Activated CD8-positive, alpha-beta memory T cell treated with anti-CD3 and anti-CD28 coated beads, Interleukin-2, amount 50 U/mL, for 48 hours (primary cell): ENCODE results near the gene MB.
"Not testable (repeated sequence)": the region's sequence is repeated elsewhere in the genome, so short reads cannot be mapped to it uniquely, and the experiment has no call there.

Experiments
- DNase-seq: peaks from one replicate; pipeline ENCODE4 v3.0.0-alpha.2; 2020

The MB gene

DNA sequence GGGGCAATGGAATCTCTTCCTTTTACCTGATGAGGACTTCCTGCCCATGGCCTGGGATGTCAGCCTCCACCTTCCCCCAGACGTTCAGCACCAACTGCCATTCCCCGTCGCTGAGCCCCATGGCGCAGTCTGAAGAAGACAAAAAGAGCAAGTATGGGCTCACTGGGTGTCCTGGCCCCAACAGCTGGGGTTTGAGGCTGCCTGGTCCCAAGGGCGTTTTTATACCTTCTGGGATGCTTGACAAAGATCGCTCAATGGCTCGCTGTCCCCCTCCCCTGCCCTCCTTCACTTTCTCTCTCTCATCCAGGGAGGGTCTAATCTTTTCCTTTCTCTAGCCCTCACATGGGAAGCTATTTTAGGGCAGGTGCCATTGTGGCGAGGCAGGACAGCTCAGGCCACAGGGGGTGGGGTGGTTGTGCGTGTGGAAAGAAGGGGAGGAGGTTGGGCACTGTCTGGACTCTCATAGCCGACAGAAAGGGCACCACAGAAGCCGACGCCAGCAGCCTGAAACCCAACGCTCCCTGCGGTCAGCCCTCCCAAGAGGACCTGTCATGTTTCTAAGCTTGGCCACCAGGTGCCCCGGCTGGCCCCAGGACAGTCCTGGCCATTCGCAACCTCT is at the start of gene MB:
TSS of gene MB (minus strand) at position 193 of the 619 bp plus-strand sequence. CDS start at position 121, 72 bp downstream.
- no peak for DNase-seq

DNA sequence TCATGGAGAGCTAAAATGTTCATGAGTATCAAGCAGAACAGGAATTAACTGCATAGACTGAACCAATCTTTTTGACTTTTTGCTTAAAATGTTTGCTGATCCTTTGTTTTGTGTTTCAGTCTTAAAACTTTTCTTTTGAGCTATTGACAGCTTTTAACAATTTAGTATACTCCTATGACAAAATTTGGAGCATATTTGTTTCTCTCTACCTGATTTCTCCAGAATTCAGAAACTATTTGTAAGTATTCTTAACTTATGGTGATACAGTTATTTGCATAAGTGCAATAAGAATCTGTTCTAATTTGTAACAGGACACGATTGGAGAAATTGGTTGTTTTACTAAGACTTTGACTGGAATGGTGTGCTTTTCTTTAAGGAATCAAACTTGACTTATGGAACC is 49.6 kb upstream of the MB start:
- not testable (repeated sequence) for DNase-seq

DNA sequence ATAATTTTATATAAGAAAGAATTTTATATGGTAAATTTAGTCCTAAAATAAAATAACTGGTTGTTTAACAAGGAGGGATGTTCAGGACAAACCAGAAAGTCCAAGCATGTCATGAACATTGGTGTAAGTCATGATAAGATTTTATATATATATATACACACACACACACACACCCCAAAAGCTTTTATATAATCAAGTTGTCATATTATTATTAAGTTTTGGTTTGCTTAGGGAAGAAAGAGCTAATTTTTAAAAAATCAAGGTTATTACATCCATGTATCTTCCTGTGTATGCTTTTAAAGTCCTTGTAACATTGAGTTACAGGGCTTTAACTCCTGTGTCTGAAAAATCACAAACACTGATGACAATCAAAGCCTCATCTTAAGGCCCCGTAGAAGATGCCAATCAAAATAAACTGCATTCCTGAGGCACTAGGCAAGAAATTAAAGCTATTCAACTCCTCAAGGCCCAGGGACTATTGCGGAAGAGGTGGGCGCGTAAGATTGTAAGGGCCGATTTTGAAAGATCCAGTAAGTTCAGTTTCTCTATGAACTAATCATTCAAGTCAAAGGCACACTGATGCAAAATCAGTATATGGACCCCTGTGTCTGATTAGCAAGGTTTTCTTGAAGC is 47.9 kb upstream of the MB start:
- DNase-seq: no peak

DNA sequence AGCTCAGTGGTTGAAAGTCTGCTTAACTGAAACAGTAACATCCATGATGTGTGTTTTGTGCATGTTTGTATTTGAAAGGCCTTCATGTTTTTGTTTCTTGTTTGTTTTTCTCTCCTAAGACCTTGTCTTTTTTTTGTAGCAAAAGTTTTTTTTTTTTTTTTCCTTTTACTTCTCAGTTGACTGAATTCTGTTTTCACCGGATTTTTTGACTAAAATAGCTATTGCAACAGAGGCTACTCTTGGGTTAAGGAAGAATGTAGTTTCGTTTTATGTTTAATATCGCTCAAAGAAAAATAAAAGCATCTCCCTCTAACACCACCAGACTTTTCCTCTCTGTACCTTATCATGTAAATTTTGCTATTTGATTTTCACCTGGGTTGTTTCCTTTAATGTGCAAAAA is 46.2 kb upstream of the MB start:
- no peak for DNase-seq

DNA sequence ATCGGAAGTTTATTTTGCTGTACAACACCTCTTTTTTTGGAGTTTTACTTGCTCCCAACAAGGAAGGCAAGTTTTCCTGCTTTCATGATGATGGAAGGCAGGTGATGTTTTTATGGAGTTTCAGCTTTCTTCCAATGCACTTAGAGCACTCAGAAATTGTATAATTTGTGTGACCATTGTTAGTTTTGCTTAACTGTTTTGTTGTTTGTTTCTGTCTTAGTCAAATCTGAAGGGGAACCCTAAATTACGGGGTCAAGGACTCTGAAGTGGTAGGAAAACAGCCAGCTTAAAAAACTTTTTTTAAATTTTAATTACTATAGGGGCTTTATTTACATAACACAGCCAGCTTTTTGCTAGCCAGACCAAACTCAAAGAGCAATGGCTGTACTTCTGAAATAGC is 45.8 kb upstream of the MB start:
- DNase-seq: no peak

DNA sequence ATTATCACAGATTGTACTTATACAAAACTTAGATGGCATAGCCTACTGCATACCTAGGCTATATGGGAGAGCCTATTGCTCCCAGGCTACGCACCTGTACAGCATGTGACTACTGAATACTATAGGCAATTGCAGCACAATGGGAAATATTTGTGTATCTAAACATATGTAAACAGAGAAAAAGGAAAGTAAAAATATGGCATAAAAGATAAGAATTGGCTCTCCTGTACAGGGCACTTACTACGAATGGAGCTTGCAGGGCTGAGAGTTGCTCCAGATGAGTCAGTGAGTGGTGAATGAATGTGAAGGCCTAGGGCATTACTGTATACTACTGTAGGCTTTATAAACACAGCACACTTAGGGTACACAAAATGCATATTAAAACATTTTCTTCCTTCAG is 44.3 kb upstream of the MB start:
- no peak for DNase-seq

DNA sequence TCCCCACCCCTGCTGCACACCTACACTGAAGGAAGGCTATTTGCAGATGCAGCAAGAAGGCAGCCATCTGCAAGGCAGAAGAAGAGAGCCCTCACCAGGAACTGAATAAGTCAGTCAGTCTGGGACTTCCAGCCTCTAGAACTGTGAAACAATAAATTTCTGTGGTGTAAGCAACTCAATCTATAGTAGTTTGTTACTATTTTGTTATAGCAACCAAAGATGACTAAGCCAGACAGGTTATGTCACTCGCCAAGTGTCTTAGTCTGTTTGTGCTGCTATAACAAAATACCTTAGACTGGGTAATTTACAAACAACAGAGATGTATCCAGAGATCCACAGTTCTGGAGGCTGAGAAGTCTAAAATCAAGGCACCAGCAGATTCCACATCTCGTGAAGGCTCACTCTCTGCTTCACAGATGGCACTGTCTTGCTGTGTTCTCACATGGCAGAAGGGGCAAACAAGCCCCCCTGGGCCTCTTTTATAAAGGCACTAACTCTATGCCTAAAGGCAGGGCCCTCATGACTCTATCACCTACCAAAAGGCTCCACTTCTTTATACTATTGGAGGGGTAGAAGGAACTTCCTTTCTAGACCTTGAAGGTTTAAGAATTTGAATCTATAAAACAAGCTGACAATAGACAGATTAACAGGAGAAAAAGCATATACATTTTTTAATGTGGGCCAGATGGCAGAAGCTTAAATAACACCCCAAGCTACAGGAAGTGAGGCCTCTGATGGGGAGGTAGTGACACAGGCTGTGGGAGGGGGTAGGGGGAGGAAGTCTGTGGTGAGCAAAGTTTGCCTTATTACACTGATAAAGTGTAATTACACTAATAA is 43.4 kb upstream of the MB start:
- no peak for DNase-seq

DNA sequence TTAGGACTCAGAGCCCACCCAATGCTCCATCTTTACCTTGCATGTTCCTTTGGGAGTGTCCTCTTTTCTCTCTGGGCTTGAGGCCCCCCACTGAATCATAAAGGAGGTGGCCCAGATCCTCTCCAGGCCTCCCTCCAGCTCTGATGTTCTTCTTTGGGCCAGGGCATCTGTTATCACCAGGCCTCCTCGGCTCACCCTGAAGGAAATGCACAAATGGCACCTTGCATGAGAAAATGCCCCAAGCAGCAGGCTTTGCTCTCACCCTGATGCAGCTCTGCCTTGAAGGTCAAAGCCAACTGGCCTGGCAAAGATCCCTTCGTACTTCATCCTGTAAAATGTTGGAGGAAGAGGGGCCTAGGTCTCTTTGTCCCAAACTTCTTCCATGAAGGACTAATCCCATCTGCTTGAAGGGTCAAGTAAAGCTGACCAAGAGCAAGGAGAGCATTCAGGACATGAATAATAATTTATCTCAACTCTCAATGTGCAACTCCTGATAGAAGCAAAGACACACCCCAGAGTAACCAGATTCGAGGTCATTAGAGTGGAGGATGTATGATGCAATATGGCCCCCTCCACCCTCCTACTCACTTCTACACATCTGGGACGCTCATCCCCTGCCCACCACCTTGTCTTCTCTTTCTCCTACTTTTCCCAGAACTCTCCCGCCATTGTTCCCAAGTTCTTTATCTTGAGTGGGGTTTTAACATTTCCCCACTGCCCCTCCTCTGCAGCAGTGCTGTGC is 40.6 kb upstream of the MB start:
- no peak for DNase-seq

DNA sequence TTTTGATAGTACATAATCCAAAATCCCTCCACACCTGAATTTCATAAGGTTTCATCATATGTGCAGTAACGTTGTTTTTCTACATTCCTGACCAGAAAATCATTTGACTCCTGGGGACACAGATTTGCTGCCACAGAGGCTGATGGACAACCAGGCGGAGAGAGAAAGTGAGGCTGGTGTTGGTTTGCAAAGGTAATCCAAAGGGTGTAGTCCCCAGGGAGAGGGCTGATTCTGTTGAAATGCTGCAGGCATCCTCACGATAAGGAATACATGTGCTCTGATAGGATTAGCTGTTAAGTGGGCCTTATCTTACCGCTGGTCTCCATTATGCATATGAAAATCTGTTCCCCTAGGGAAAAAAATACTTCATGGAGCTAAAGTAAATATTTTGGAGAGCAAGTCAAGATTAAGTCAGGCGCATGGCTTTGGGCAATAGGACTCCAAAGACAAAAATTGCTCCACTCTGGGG is 39.2 kb upstream of the MB start:
- no peak for DNase-seq

DNA sequence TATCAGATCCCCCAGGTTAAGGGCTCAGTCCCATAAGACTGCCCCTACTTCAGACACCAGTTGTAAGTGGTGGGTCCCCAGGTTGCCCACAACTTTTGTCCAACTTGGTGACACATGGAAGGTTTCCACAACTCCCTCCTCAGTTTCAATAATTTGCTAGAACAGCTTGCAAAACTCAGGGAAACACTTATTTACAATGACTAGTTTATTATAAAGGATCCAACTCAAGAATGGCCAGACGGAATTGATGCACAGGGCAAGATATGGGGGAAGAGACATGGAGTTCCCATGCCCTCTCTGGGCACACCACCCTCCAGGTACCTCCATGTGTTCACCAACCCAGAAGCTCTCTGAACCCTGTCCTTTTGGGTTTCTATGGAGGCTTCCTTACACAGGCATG is 36.7 kb upstream of the MB start:
- no peak for DNase-seq

DNA sequence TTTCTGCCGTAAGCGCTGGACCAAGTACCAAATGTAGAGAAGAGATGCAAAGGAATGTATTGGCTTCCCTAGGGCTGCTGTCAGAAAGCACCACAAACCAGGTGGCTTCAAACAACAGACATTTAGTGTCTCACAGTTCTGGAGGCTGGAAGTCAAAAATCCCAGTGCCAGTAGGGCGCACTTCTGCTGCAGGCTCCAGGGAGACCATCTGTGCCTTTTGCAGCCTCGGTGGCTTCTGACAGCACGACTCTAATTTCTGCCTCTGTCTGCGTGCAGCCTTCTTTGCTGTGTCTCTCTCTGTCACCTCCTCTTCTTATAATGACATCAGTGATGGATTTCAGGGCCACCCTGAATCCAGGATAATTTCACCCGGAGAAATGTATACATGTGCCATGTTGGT is 34.0 kb upstream of the MB start:
- no peak for DNase-seq

DNA sequence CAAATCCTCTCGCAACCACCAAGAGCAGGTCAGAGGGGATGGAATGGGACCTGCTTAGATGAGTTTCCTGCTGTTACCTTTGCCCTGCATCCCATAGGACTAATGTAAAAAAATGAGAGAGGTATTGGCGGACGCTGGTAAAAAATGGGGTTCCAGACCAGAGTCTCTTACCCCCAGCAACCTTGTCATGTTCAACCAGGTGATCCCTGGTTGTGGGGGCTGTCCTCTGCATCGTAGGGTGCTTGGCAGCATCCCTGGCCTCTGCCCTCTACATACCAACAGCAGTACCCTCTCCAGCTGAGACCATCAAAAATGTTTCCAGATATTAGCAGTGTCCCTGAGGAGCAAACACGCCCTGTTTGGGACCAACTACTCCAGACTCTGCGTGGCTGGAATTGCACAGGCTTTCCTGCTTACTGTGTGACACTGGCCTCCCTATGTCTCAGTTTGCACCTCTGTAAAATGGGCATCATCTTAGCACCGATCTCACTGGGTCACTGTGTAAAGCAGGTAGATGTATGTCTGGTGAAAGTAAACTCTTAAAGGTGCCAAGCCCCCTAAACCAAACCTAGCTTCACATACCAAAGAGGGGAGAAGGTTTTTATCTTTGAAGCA is 32.6 kb upstream of the MB start:
- DNase-seq: no peak

DNA sequence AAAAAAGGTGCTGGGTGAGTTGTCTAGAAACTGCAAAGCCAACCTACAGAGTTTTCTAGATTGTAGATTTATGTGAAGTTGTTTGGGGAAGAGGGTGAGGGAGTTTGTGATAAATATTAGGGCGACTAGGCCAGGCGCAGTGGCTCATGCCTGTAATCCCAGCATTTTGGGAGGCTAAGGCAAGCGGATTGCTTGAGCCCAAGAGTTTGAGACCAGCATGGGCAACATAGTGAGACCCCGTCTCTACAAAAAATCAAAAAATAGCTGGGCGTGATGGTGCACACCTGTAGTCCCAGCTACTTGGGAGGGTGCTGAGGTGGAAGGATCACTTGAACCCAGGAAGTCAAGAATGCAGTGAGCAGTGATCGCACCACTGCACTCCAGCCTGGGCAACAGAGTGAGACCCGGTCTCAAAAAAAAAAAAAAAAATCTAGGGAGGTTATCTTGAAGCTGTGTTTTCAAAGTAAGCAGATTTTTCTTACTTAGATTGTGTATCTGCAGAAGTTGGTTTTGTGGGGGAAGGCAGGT is 32.0 kb upstream of the MB start:
- DNase-seq: no peak

DNA sequence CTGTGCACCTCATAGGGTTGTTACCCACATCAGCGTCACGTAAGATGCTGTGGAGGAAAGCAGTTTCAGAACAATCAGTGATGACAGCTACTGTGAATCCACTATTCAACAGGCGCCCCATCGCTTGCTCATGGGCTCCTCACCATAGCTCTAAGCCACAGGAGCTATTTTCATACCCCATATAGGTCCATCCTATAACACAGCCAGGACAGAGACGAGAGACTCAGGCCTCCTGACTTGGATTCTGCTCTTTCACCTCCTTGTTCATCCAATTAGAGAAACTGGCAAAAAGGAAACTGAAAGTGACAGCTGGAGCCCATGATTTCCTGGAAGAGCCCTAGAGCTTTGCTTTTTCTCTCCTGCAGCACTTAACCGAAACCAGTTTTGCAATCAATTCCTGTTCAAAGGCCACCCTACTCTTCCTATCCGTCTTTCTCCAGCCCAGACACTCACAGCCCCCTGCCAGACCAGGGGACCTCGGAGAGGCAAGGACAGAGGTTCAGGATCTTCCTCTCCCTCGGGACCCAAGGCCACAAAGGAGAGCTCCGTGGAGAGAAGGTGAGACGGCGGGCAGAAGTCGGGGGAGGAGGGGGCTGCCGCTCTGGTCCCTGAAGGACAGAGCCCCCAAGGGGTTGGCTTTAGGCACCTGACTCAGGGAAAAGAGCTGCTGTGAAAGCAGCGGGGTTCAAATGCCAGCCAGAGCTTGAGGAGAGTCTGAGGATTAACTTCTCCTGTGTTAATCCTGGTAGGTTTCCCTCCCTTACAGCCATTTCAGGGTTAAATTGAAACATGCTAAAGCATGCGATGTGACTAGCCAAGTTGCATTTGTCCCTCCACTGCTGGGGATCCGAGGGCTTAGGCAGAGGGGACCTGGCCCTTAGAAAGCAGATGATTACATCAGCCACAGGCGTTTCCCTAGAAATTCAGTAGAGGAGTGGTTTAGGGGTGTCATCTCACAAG is 31.2 kb upstream of the MB start, which contains the start of gene APOL6:
TSS of gene APOL6 (plus strand) at position 381 of the 960 bp plus-strand sequence. CDS start 7,980 bp downstream, outside the sequence.
- peak; percentile 81 for DNase-seq

DNA sequence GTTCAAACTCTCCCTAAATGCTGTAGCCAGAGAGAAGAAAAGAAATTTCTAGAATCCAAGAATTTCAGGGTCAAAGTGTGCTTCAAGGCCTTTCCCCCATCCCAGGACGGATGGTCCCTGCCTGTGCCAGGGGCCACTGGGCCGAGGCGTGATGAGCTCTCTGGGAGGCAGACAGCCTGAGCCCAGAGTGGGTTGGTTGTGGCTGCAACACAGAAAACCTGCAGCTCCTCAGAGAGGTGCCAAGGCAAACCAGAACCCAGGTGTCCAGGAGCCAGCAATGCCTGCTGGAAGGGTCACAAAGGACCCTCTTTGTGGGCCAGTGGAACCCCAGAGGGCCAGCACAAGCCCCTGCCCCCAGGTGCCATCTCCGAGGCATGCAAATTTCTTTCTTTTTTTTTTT is 28.5 kb upstream of the MB start:
- DNase-seq: peak; percentile 45

DNA sequence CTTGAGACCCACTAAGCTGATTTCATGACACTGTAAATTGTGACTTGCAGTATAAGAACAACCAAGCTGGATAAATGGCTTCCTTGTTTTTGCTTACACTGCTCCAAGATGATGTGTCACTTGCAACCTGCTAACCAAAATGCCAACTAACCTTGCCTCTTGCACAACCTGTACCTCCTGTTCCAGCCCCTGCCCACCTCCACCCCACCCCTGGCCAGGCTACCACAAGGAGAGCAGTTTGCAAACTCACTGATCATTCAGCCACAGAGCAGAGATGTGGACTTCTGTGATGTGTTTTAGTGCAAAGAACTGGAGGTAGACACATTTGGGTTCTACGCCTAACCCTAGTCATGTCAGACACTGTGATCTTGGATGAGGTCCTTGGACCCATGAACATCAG is 26.9 kb upstream of the MB start:
- peak; percentile 44 for DNase-seq

DNA sequence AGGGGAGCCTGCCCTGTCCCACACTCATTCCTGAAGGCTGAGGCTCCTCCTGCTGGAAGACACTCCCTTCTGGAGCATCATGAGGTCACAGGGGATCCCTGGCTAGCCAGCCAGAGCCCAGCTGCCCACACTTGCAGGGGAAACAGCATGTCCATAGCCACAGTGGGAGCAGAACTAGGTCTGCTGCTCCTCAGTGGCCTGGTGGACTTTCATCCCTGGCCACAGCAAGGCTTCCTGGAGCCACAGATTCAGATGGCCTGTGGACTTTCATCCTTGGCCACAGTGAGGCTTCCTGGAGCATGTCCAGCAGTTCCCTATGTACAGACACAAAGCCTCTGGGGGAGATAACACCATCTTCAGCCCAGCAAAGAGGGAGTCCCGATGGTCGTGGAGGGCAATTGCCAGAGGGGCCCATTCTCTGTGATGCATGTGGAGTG is 25.2 kb upstream of the MB start:
- DNase-seq: peak; percentile 35

DNA sequence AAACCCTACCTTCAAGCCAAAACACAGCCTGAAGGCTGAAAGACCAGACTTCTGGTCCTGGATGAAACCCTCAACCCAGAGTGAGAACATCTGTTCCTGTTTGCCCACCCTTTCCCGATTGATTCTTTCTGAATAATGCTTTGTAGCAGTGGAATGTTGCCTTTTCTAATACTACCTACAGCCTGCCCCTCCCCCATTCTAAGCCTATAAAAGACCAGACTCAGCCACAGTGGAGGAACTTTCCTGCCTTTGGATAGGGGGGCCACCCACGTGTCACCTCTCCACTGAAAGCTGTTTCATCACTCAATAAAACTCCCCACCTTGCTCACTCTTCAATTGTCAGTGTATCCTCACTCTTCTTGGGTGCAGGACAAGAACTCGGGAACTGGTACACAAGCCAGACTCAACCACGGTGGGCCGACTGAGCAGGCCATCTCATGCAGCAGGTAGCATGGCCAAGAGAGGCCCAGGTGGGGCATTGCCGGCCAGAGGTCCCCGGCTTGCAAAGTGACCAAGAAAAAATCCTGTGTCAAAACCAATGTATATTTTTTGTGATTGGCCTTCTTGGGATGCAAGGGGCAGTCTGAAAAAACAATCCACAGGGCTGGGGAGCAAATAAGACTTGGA is 24.5 kb upstream of the MB start:
- peak; percentile 26 for DNase-seq

DNA sequence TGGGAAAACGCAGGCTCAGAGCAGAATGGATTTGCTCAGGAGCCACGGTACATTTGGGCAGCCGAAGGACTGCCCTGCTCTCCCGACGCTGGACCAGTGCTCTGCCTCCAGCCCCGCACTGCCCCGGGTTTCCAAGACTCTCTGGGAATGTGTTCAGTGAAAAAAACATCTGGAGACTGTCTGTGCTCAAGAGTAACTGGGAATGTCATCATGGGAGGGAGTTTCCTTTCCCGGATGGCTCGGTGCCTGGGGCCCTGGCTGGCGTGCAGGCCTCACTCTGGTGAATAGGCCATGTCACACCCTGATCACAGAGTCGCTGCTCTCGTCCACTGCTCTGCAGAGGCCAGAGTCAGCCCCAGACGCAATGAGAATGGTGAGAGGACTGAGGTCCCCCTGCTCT is 21.3 kb upstream of the MB start:
- DNase-seq: no peak

DNA sequence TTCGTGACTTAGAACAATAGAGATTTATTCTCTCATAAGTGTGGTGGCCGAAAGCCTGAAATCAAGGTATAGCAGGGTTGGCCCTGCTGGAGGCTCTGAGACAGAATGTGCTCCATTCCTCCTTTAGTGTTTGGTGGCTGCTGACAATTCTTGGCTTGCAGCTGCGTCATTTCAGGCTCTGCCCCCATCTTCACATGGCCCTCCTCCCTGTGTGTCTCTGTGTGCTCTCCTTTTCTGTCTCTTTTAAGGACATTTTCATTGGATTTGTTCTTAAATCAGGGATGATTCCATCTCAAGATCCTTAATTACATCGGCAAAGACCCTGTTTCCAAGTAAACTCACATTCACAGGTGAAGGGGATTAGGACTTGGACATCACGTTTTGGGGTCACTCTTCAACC is 20.9 kb upstream of the MB start:
- no peak for DNase-seq

DNA sequence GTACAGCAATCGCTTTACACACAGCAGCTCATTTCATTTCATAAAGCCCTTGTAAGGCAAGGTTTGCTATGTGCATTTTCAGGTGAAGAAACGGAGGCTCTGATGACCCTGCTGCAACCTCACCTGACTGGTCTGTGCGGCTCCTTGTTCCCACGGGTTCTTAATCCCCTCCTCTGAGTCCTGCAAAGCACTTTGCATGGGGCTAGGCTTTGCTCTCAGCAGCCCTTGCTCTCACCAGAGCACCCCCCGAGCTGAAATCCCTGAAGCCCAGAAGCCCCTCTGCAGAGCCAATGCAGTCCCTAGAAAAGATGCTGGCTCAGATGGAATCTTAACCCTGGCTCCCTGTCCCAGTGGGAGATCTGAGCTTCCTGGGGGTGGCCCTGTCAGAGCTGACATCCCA is 20.1 kb upstream of the MB start:
- DNase-seq: no peak
